HCT116 (cell line): ENCODE data around the gene ZEB2. TPM values are rescaled to one million over a fixed set of nuclear protein-coding genes. Genes with fewer than 3 reads are reported as not detected.

ENCODE experiments used
- ATAC-seq: fragments of 200-7000 bp; cut with Tn5 transposase; 2 replicates; pipeline ENCODE4 v1.9.1; 2020; ENCODE audit warnings: mild to moderate bottlenecking, moderate library complexity
- BruUV-seq: library from RNA; stranded (reverse); fragments of 400-500 nt; replicated peaks from 2 replicates; lab custom pipeline; 2021; lab: Mats Ljungman, UMichigan
- CTCF ChIA-PET: fragments of 300-600 bp; sonication (Branson Sonifier 250); formaldehyde crosslinking; loops from one replicate; lab custom pipeline; 2021; ENCODE audit warnings: antibody characterized with exemption; lab: Charles Lee
- POLR2A ChIA-PET: fragments of 300-600, 350-600 bp; sonication (Branson Sonifier 250); formaldehyde crosslinking; loops from one replicate; lab custom pipeline; 2021; ENCODE audit warnings: antibody characterized with exemption; lab: Charles Lee
- RAD21 ChIA-PET, 2 experiments: fragments of 300-600 bp; sonication (Branson Sonifier 250); formaldehyde crosslinking; loops; one replicate each; lab custom pipeline; 2023; ENCODE audit warnings: low total read pairs in 2 of 2; ENCODE audit not compliant: uncharacterized antibody in 2 of 2, unreplicated experiment in 2 of 2, low non-redundant PET in 1 of 2; lab: Charles Lee
- DNase-seq: peaks from one replicate; pipeline ENCODE4 v3.0.0-alpha.2; 2010; ENCODE audit warnings: low read depth, low spot score
- H2AFZ ChIP-seq: fragments of 200-600 bp; shearing (Covaris generic), sonication (generic); 2 replicates; pipeline ENCODE4 v1.6.1; 2017; ENCODE audit warnings: low read depth, mixed run types, mixed read lengths, antibody characterized with exemption, low read length; ENCODE audit not compliant: poor library complexity, severe bottlenecking
- H3K27ac ChIP-seq: 2 replicates; pipeline ENCODE4 v1.5.1; 2012; ENCODE audit warnings: low read depth, low read length
- H3K27me3 ChIP-seq: fragments of 200-600 bp; sonication (generic); 2 replicates; pipeline ENCODE4 v1.6.1; 2016; ENCODE audit warnings: mixed run types, low read length, mixed read lengths; ENCODE audit not compliant: insufficient read depth
- H3K36me3 ChIP-seq, 2 experiments: fragments of 200-500 bp in 1 of 2; fragments of 200-600 bp in 1 of 2; sonication (Bioruptor generic) in 1 of 2; sonication (generic) in 1 of 2; 2 replicates each; pipeline versions ENCODE4 v1.5.1 to v1.6.1; 2014 to 2016; ENCODE audit warnings: low read length in 2 of 2, inconsistent platforms in 1 of 2, mixed read lengths in 1 of 2, mixed run types in 1 of 2; ENCODE audit not compliant: insufficient read depth in 2 of 2, control insufficient read depth in 1 of 2
- H3K4me1 ChIP-seq, 2 experiments: fragments of 200-600 bp in 1 of 2; sonication (generic) in 1 of 2; 2 replicates each; pipeline versions ENCODE4 v1.5.1 to v1.6.1; 2012 to 2017; ENCODE audit warnings: low read length in 2 of 2, inconsistent platforms in 1 of 2, mild to moderate bottlenecking in 1 of 2, mixed read lengths in 1 of 2, mixed run types in 1 of 2, moderate library complexity in 1 of 2; ENCODE audit not compliant: insufficient read depth in 2 of 2, control insufficient read depth in 1 of 2
- H3K4me2 ChIP-seq: fragments of 200-600 bp; sonication (generic); 2 replicates; pipeline ENCODE4 v1.6.1; 2017; ENCODE audit warnings: mixed run types, low read length, mixed read lengths
- H3K4me3 ChIP-seq, 2 experiments: fragments of 200-600 bp in 1 of 2; sonication (generic) in 1 of 2; replicated peaks in 1 of 2; 2 replicates each; pipeline ENCODE4 v1.5.1; 2011 to 2016; ENCODE audit warnings: low read length in 2 of 2, control low read depth in 1 of 2, low read depth in 1 of 2, mild to moderate bottlenecking in 1 of 2, mixed read lengths in 1 of 2, mixed run types in 1 of 2
- H3K79me2 ChIP-seq: fragments of 200-600 bp; sonication (generic); 2 replicates; pipeline ENCODE4 v1.6.1; 2017; ENCODE audit warnings: mild to moderate bottlenecking, mixed run types, low read length, moderate library complexity, mixed read lengths; ENCODE audit not compliant: insufficient read depth
- H3K9ac ChIP-seq: fragments of 200-600 bp; sonication (generic); 2 replicates; pipeline ENCODE4 v1.6.1; 2016; ENCODE audit warnings: low read length, mixed read lengths
- H3K9me2 ChIP-seq: fragments of 200-600 bp; sonication (generic), shearing (Covaris generic); 2 replicates; pipeline ENCODE4 v1.6.1; 2017; ENCODE audit warnings: mixed run types, mild to moderate bottlenecking, moderate library complexity; ENCODE audit not compliant: insufficient read depth
- H3K9me3 ChIP-seq, 2 experiments: fragments of 200-500 bp in 1 of 2; fragments of 200-600 bp in 1 of 2; sonication (Bioruptor generic) in 1 of 2; sonication (generic) in 1 of 2; 2 replicates each; pipeline ENCODE4 v1.6.1; 2014 to 2017; ENCODE audit warnings: low read length in 2 of 2, mixed read lengths in 2 of 2, inconsistent platforms in 1 of 2, low read depth in 1 of 2, mild to moderate bottlenecking in 1 of 2, mixed run types in 1 of 2, moderate library complexity in 1 of 2; ENCODE audit not compliant: control insufficient read depth in 1 of 2, insufficient read depth in 1 of 2
- H4K20me1 ChIP-seq: fragments of 200-600 bp; sonication (generic), shearing (Covaris generic); 2 replicates; pipeline ENCODE4 v1.6.1; 2017; ENCODE audit warnings: mixed run types, mild to moderate bottlenecking, moderate library complexity; ENCODE audit not compliant: insufficient read depth
- FOSL1 ChIP-seq: IDR thresholded peaks from 2 replicates; pipeline ENCODE4 v1.6.1; 2012; ENCODE audit warnings: low read depth
- POLR2AphosphoS5 ChIP-seq: IDR thresholded peaks from 2 replicates; pipeline ENCODE4 v1.6.1; 2011; ENCODE audit warnings: mild to moderate bottlenecking, low read depth, low read length, moderate library complexity
- RAD21 ChIP-seq: IDR thresholded peaks from 2 replicates; pipeline ENCODE4 v1.6.1; 2012; ENCODE audit warnings: low read depth, mild to moderate bottlenecking
- REST ChIP-seq: IDR thresholded peaks from 2 replicates; pipeline ENCODE4 v1.6.1; 2012; ENCODE audit warnings: low read depth
- SRF ChIP-seq: IDR thresholded peaks from 2 replicates; pipeline ENCODE4 v1.6.1; 2012; ENCODE audit warnings: low read depth
- ZBTB33 ChIP-seq: IDR thresholded peaks from 2 replicates; pipeline ENCODE4 v1.6.1; 2011; ENCODE audit warnings: mild to moderate bottlenecking, low read length, moderate library complexity; ENCODE audit not compliant: insufficient replicate concordance; ENCODE audit errors: extremely low read depth
- intact Hi-C: fragments of 100-400 bp; cut with micrococcal nuclease; formaldehyde crosslinking; loops from 2 replicates; pipeline ENCODE4 v1.10.0; 2022
- total RNA-seq: library from RNA; stranded (reverse); gene quantifications from one replicate; pipeline ENCODE4 v1.2.1, GENCODE V29; 2021; ENCODE audit not compliant: unreplicated experiment
- TF ChIP-seq, protein P1 (sequence below), 3 experiments: fragments of 200-600 bp in 1 of 3; sonication (generic) in 1 of 3; IDR thresholded peaks in 2 of 3; conservative IDR thresholded peaks in 1 of 3; 2 replicates each; pipeline ENCODE4 v1.5.1; 2012 to 2017; ENCODE audit warnings: low read depth in 2 of 3, low read length in 2 of 3, antibody characterized with exemption in 1 of 3, borderline replicate concordance in 1 of 3, control low read depth in 1 of 3, mild to moderate bottlenecking in 1 of 3, mixed read lengths in 1 of 3, mixed run types in 1 of 3, moderate library complexity in 1 of 3; ENCODE audit not compliant: insufficient read depth in 1 of 3

ZEB2 gene
- total RNA-seq, 1 experiment from 2014 or later, result 0.81 TPM

GRCh38 chr2:144359684-144360083 is 160.2 kb downstream of the ZEB2 start:
- no TSS peak for BruUV-seq
- CTCF ChIA-PET, result no interaction called here
- Histone ChIP-seq H3K79me2 (no peaks in the 10 kb centered on the region), H3K9me2 (no peaks in the 10 kb centered on the region), H3K4me1 (peaks cover 6 to 14% of the 10 kb centered on the region in 2 experiments; a peak in 3 of 4 replicates), H3K9ac (no peak overlapping the region), H3K27ac (no peak overlapping the region), H3K36me3 (no peaks in the 10 kb centered on the region), H3K4me2 (no peak overlapping the region), H3K9me3 (no peaks in the 10 kb centered on the region), H2AFZ (no peak overlapping the region), H3K27me3 (no peaks in the 10 kb centered on the region), H3K4me3 (no peak overlapping the region), H4K20me1 (no peaks in the 10 kb centered on the region)
- RAD21 ChIA-PET, result no interaction called here
- POLR2A ChIA-PET, result no interaction called here
- no peak for DNase-seq
- ATAC-seq, result no peak
- TF ChIP-seq SRF (no peak), ZBTB33 (no peak), REST (no peak), RAD21 (no peak), POLR2AphosphoS5 (no peak), FOSL1 (no peak)
- TF ChIP-seq, protein P1, sequence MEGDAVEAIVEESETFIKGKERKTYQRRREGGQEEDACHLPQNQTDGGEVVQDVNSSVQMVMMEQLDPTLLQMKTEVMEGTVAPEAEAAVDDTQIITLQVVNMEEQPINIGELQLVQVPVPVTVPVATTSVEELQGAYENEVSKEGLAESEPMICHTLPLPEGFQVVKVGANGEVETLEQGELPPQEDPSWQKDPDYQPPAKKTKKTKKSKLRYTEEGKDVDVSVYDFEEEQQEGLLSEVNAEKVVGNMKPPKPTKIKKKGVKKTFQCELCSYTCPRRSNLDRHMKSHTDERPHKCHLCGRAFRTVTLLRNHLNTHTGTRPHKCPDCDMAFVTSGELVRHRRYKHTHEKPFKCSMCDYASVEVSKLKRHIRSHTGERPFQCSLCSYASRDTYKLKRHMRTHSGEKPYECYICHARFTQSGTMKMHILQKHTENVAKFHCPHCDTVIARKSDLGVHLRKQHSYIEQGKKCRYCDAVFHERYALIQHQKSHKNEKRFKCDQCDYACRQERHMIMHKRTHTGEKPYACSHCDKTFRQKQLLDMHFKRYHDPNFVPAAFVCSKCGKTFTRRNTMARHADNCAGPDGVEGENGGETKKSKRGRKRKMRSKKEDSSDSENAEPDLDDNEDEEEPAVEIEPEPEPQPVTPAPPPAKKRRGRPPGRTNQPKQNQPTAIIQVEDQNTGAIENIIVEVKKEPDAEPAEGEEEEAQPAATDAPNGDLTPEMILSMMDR (IDR thresholded peaks at IDR 0.05 in 2 of 3, conservative IDR thresholded peaks at IDR 0.05 in 1 of 3; ENCODE audit: borderline replicate concordance in 1 of 3, insufficient read depth in 1 of 3, low read depth in 2 of 3, low read length in 2 of 3), result no peak
- intact Hi-C loops, result no loop called here
